Kidney (tissue), 14 donors: ENCODE data around the gene PNMA1. TPM values are rescaled to one million over a fixed set of nuclear protein-coding genes. Genes with fewer than 3 reads are reported as not detected.

Source experiments
- DNase-seq, 5 donors: peaks; one replicate each; pipeline ENCODE4 v3.0.0-alpha.2; 2013 to 2020
- FAIRE-seq: peaks from 2 replicates; lab custom pipeline; 2012; peaks lifted over from hg19 to GRCh38; lab: Jason Lieb, UNC
- H3K27ac ChIP-seq, 2 donors: one replicate each; pipeline ENCODE4 v1.7.0; 2013; ENCODE audit warnings: low read depth in 2 of 2, low read length in 2 of 2, inconsistent platforms in 1 of 2
- H3K27me3 ChIP-seq: one replicate; pipeline ENCODE4 v1.7.1; 2013; ENCODE audit warnings: low read length, inconsistent platforms; ENCODE audit not compliant: control insufficient read depth, insufficient read depth
- H3K36me3 ChIP-seq, 3 donors: one replicate each; pipeline versions ENCODE4 v1.7.0 to v1.7.1; 2013; ENCODE audit warnings: low read length in 3 of 3, control low read depth in 1 of 3, inconsistent platforms in 1 of 3; ENCODE audit not compliant: insufficient read depth in 3 of 3, control insufficient read depth in 2 of 3
- H3K4me1 ChIP-seq, 3 donors: one replicate each; pipeline versions ENCODE4 v1.7.0 to v1.7.1; 2013; ENCODE audit warnings: low read length in 3 of 3, inconsistent platforms in 1 of 3, low read depth in 1 of 3; ENCODE audit not compliant: control insufficient read depth in 2 of 3, insufficient read depth in 2 of 3
- H3K4me3 ChIP-seq, 3 donors: one replicate each; pipeline versions ENCODE4 v1.7.0 to v1.8.1; 2013; ENCODE audit warnings: low read length in 3 of 3, control low read depth in 1 of 3, inconsistent platforms in 1 of 3
- H3K9ac ChIP-seq, 3 donors: one replicate each; pipeline versions ENCODE4 v1.7.0 to v1.7.1; 2013; ENCODE audit warnings: low read length in 3 of 3, control low read depth in 1 of 3, inconsistent platforms in 1 of 3
- H3K9me3 ChIP-seq, 3 donors: one replicate each; pipeline versions ENCODE4 v1.7.0 to v1.7.1; 2013; ENCODE audit warnings: low read length in 3 of 3, control low read depth in 1 of 3, inconsistent platforms in 1 of 3; ENCODE audit not compliant: control insufficient read depth in 2 of 3, insufficient read depth in 1 of 3
- CTCF ChIP-seq: IDR thresholded peaks from 3 replicates; pipeline ENCODE4 v1.5.1; 2012; ENCODE audit warnings: mild to moderate bottlenecking, moderate library complexity, borderline replicate concordance; ENCODE audit not compliant: insufficient read depth; ENCODE audit errors: extremely low read depth
- intact Hi-C: fragments of 100-400 bp; cut with DNase I; formaldehyde crosslinking; loops from one replicate; pipeline ENCODE4 v1.11.1; 2022
- polyA plus RNA-seq: library from polyadenylated mRNA; stranded (reverse); fragments of 350-450 nt; fragmentation: Illumina TruSeq; extraction: RNeasy Lipid Tissue Mini Kit (QIAGEN cat#74804); gene quantifications from one replicate; pipeline ENCODE4 v1.2.3, GENCODE V29; 2014; ENCODE audit warnings: low read depth, low replicate concordance; ENCODE audit not compliant: insufficient read depth
- total RNA-seq: library from RNA; stranded (reverse); fragmentation: NEBNext Ultra II Directional; extraction: Animal tissue kit (Norgen Biotek cat#: 25700); gene quantifications from one replicate; pipeline ENCODE4 v1.2.1, GENCODE V29; 2021
- donor health status: control.
- donor health status: control.
- donor health status: control.
- donor health status: control.
- donor health status: control.
- donor health status: DM: yes; HTN: yes; CAD: no.
- donor health status: Normal renal cell carcinoma (clear cell type).

The PNMA1 gene
- total and polyA plus RNA-seq, 2 donors from 2014 or later, result 34.6 to 53.1 TPM

- Histone ChIP-seq H3K36me3 (peaks cover 13 to 39% (median 19%) of the 10 kb centered on the region in 3 donors), H3K9me3 (no peaks in the 10 kb centered on the region), H3K4me1 (peaks cover 0 to 20% (median 11%) of the 10 kb centered on the region in 3 donors), H3K9ac (no peak overlapping the region), H3K27me3 (no peaks in the 10 kb centered on the region), H3K27ac (peak overlapping the region in 1 of 2 donors; percentile 33), H3K4me3 (no peak overlapping the region)
- intact Hi-C loops, result loop anchor here (5.0 kb wide), 1 partner anchor 98 kb away; no protein-coding TSS in a partner anchor
- FAIRE-seq (no peak), DNase-seq (peak in 2 of 5 donors; percentile 44 to 77)
- TF ChIP-seq CTCF, result no peak
Observed at GRCh38 chr14:73729556-73730265, 15.5 kb upstream of the PNMA1 start.

DNA sequence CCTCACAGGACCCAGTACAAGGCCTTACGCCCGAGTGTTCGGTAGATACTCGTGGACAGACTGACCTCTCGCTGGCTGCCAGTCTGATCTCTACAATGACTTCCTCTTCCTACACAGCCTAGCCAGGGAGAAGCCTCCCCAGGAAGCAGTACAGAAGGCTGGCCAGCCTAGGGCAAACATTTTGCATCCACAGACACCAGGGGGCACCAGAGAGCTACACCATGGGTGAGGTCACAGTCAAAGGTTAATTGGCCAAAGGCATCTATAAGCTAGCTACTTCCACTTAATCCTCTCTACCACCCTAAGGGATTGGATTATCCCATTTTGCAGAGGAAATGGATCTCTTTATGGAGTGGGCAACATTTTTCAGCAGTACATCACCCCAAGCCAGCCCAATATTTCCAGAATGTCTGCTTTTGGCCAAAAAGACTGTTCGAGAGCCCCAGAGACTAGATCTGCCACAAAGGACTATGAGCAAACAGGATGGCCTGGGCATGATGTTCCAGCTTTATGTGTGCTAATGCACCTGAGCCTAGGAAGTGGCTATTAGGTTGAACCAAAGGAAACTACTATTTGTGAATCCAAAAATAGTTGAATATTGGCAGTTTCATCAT, 14.6 kb upstream of the PNMA1 start:
- intact Hi-C loops, result loop anchor here (5.0 kb wide), 1 partner anchor 98 kb away; no protein-coding TSS in a partner anchor
- Histone ChIP-seq H3K27me3 (no peaks in the 10 kb centered on the region), H3K4me1 (peaks cover under 1 to 24% (median 19%) of the 10 kb centered on the region in 3 donors), H3K9ac (peak overlapping the region in 1 of 3 donors; percentile 55), H3K4me3 (no peak overlapping the region), H3K36me3 (peaks cover 13 to 42% (median 18%) of the 10 kb centered on the region in 3 donors), H3K9me3 (no peaks in the 10 kb centered on the region), H3K27ac (peak overlapping the region in 1 of 2 donors; percentile 70)
- DNase-seq (peak; percentile 85 to 91 (median 86)), FAIRE-seq (peak; percentile 37)
- TF ChIP-seq CTCF, result peak; percentile 91

DNA sequence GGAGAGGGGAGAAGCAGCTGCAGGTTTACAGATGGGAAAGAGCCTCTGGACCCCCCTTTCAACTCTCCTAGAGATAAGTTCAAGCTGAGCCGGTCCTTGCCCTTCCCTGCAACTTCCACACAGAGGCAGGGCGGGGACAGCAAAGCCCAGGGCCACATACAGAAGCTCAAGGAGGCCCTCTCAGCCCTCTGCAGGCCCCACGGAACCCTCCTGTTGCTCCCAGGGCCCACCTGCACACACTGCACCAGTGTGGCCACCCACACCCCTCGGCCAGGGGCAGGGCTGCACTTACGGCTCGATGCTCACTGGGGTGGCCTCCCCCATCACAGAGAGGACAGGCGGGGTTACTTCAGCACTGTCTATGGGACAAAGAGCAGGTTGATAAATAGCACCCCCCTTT, 13.0 kb upstream of the PNMA1 start:
- Histone ChIP-seq H3K4me3 (no peak overlapping the region), H3K9ac (no peak overlapping the region), H3K27ac (no peak overlapping the region), H3K9me3 (no peaks in the 10 kb centered on the region), H3K27me3 (no peaks in the 10 kb centered on the region), H3K36me3 (peaks cover 13 to 55% (median 26%) of the 10 kb centered on the region in 3 donors), H3K4me1 (peaks cover 3 to 27% (median 23%) of the 10 kb centered on the region in 3 donors)
- TF ChIP-seq CTCF, result no peak
- FAIRE-seq (no peak), DNase-seq (peak in 1 of 5 donors; percentile 23)
- intact Hi-C loops, result loop anchor here (5.0 kb wide), 1 partner anchor 100 kb away; no protein-coding TSS in a partner anchor
